Measurements from ENCODE around the gene TOGARAM2.
"Not testable (repeated sequence)": the region's sequence is repeated elsewhere in the genome, so short reads cannot be mapped to it uniquely, and the experiment has no call there.

Gene TOGARAM2

GRCh38 chr2:28977176-28977875 lies 3.8 kb upstream of the TOGARAM2 start:
- no peak for DNase-seq

GRCh38 chr2:28978001-28978400 lies 3.1 kb upstream of the TOGARAM2 start:
- not testable (repeated sequence) for DNase-seq

GRCh38 chr2:28978606-28979005 lies 2.5 kb upstream of the TOGARAM2 start:
- no peak for DNase-seq

GRCh38 chr2:28979041-28979440 lies 2.1 kb upstream of the TOGARAM2 start:
- DNase-seq, result no peak

GRCh38 chr2:28979576-28980366 lies 1.3 kb upstream of the TOGARAM2 start:
- no peak for DNase-seq

DNA sequence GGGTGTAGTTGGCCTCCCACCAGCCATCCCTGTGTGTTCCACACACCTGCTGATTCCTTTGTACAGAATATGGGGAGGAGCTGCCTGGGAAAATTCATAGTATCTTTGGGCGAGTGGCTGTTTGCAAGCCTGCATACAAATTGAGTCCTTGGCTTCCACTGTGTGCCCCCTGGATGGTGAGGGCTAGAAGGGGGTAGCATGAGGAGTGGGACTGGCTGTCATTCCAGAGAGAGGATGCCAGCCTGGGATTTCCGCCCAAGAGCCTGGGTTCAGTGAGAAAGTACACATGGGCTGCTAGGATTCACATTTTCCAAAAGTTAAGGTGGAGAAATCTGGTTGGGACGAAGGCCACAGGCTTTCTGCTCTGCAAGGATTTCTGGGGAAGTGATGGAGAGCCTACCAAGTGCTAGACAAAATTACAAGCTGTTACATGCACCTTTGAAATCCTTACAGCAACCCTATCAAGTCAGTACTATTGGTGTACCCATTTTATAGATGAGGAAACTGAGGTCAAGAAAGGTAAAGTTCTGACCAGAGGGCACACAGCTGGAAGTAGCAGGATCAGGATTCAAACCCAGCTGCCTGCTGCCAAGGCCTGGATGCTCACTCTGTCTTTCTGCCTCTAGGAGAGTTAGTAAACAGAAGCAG lies 606 bp upstream of the TOGARAM2 start:
- DNase-seq, result no peak

- no peak for DNase-seq
Observed at GRCh38 chr2:28981620-28982376, 700 bp downstream of the TOGARAM2 start.

DNA sequence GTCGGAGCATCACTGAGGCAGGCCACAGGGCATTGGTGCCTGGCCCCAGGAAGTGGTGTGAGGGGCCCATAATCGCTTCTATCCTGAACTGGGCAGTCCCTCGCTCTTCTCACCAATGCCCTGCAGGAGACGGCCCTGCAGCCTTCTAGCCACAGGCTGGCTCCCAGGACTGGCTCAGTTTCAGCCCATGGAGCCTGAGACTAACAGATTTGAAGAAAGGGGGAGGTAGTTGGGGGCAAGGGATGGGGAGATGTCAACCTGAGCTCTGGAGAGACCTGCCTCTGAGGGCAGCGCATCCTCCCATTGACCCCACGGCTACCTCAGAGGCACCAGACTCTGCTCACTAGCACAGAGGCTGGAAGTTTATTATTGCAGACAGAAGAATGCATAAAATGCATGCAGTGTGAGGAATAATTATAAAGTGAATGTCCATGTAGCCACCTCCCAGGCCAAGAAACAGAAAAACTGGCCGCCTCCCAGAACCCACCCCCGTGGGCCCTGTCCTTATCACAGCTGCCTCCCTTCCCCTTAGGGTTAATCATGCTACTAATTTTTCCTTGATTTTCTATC lies 1.4 kb downstream of the TOGARAM2 start:
- no peak for DNase-seq

DNA sequence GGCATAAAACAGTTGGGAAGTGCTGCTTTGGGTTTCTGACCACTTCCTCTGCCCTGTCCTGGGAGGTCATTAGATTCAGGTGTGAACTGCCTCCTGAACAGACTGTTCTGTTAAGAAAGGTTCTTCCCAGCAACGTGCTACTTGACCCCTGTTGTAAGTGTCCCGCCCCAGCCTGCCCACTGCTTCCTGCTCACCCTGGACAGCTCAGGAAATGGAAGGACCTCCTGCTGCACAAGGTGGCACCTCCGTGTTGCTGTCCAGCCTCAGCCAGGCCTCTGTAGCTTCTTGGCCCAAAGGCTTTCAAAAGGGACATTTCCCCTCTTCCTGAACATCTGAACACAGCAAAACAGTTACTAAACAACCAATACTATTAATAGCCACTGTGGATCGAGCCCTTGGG lies 5.3 kb downstream of the TOGARAM2 start:
- no peak for DNase-seq

- no peak for DNase-seq
Observed at GRCh38 chr2:28989973-28990372, 8.9 kb downstream of the TOGARAM2 start.

DNA sequence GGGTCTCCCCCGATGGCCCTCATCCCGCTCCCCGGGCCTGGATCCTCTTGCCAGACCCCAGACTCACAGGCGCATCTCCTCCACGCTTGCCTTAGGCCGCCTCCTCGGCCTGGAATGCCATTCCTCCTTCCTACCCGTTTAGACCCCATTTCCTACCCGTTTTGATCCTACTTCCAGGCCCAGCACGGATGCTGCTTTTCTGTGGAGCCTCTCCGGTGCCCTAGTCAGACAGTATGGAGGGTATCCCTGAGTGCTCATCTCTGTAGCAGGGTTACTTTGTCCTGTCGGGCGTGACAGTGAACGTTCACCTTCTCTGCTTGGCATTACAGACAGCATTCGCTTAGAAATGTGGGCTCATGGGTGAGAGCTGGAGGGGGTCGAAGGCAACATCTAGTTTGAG lies 9.3 kb downstream of the TOGARAM2 start:
- DNase-seq, result no peak

DNA sequence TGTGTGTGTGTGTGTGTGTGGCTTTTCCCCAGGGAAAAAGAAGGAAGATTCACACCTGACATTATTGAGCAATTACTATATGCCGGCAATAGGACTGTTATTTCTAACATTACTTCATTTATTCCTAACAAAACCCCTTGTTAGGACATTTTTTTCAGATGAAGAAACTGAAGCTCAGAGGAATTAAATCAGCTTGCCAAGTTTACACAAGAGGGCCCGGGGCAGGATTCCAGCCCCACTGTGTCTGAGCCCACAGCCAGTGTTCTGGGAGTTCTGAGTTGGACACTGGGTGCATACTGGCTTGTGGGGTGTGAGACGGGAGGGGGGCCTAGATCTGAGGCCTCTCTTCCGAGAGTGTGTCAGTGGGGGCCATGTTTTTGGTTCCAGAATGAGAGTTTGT lies 9.9 kb downstream of the TOGARAM2 start:
- no peak for DNase-seq

GRCh38 chr2:28991460-28991859 lies 10.4 kb downstream of the TOGARAM2 start:
- no peak for DNase-seq

GRCh38 chr2:28993206-28993960 lies 12.3 kb downstream of the TOGARAM2 start:
- DNase-seq, result no peak

- DNase-seq, result no peak
Observed at GRCh38 chr2:28994074-28994473, 13.0 kb downstream of the TOGARAM2 start.

GRCh38 chr2:28994679-28995078 lies 13.6 kb downstream of the TOGARAM2 start:
- no peak for DNase-seq

DNA sequence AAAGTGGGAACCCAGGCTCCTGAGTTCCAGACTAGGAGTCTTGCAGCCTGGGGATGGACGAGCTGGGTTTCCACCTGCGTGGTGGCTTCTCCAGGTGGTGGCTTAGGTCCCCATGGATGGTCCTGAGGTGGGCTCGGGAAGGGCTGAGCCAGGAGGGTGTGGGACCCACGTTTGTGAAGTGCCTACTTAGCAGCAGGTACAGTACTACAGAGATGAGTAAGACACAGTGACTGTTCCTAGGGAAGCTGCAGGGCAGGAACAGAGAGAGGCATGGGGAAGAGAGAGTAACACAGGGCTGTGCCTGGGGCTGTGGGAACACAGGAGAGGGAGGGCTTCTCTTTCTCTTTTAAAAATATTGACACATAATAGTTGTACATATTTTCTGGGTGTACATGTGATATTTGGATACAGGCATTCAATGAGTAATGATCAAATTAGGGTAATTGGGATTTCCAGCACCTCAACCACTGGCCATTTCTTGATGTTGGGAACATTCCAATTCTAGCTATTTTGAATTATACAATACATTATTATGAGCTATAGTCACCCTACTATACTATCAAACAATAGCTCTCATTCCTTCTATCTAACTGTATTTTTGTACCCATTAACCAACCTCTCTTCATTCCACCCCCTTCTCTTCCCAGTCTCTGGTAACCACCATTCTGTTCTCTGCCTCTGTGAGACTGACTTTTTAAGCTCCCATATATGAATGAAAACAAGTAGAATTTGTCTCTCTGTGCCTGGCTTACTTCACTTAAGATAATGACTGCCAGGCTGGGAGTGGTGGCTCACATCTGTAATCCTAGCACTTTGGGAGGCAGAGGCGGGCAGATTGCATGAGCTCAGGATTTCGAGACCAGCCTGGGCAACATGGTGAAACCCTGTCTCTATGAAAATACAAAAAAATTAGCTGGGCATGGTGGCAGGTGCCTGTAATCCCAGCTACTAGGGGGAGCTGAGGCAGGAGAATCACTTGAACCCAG lies 15.0 kb downstream of the TOGARAM2 start:
- no peak for DNase-seq

GRCh38 chr2:28997237-28997846 lies 16.2 kb downstream of the TOGARAM2 start:
- no peak for DNase-seq

DNA sequence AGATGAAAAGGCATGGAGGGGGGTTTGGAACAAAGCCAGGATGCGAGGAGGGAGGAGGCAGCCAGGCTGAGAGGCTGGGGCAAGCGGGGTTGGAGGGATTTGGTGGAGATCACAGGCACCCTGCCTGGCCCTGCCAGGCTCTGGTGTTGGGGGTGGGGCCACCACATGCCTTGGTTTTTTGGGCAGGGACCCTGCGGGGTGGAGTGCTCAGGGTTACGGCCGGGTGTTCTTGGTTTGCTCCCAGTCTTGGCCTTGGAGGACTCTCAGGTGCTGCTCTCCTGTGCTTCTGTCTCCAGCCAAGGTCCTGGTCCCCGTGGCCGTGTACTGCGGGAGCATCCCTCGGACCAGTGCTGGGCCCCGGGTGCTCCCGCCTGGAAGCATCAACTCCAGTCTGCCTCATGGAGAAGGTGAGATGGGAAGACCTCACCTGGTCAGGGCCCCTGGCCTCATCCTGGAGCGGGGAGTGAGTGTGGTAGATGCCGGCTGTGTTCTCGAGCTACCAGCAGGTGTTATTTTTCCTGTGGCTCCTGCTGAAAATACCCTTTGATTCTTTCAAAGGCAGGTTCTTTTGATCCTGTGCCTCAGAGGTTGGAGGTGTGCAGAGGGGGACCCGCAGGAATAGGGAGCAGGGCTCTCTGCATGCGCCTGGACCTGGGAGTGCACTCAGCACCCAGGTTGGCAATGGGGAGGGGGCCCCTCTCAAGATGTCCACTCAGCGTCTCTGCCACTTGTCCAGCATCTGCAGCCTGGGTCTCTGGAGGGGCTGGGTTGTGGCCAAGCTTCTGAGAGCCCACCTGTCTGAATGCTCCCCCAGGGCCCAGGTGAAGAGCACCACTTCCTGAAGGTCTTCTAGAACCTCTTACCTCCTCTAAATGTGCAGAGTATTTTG lies 17.0 kb downstream of the TOGARAM2 start:
- DNase-seq, result no peak
